Liver (tissue), 3 donors: Measurements from ENCODE around the gene USF2.

Source experiments
- ATF3 ChIP-seq: IDR thresholded peaks from 2 replicates; pipeline ENCODE4 v1.6.1; 2016; ENCODE audit warnings: antibody characterized with exemption
- CTCF ChIP-seq: fragments of 150-350 bp; IDR thresholded peaks from 2 replicates; pipeline ENCODE4 v1.5.1; 2017; ENCODE audit warnings: improper control_type of control experiment, low read depth, low read length; ENCODE audit not compliant: missing input control
- EGR1 ChIP-seq, 2 donors: IDR thresholded peaks; 2 replicates each; pipeline ENCODE4 v1.6.1; 2016 to 2018; ENCODE audit warnings: antibody characterized with exemption in 2 of 2, low read depth in 2 of 2
- FOXA1 ChIP-seq: IDR thresholded peaks from 2 replicates; pipeline ENCODE4 v1.6.1; 2016; ENCODE audit warnings: antibody characterized with exemption
- HNF4G ChIP-seq: IDR thresholded peaks from 2 replicates; pipeline ENCODE4 v1.6.1; 2016; ENCODE audit warnings: antibody characterized with exemption
- MAX ChIP-seq: IDR thresholded peaks from 2 replicates; pipeline ENCODE4 v1.6.1; 2016; ENCODE audit warnings: antibody characterized with exemption
- NR2F2 ChIP-seq: IDR thresholded peaks from 2 replicates; pipeline ENCODE4 v1.6.1; 2016; ENCODE audit warnings: antibody characterized with exemption
- REST ChIP-seq: IDR thresholded peaks from 2 replicates; pipeline ENCODE4 v1.6.1; 2016; ENCODE audit warnings: antibody characterized with exemption, mild to moderate bottlenecking
- SP1 ChIP-seq: IDR thresholded peaks from 2 replicates; pipeline ENCODE4 v1.6.1; 2018; ENCODE audit warnings: antibody characterized with exemption, mild to moderate bottlenecking
- TAF1 ChIP-seq: conservative IDR thresholded peaks from 2 replicates; pipeline ENCODE4 v1.6.1; 2016; ENCODE audit warnings: antibody characterized with exemption, mild to moderate bottlenecking
- YY1 ChIP-seq: IDR thresholded peaks from 2 replicates; pipeline ENCODE4 v1.6.1; 2016; ENCODE audit warnings: antibody characterized with exemption, mild to moderate bottlenecking
- donor health status: healthy.
- donor health status: healthy.

- no peak for TF ChIP-seq CTCF
- no peak for TF ChIP-seq TAF1
- TF ChIP-seq MAX, result no peak
- no peak for TF ChIP-seq REST
- TF ChIP-seq NR2F2, result no peak
- TF ChIP-seq YY1, result no peak
- TF ChIP-seq FOXA1, result no peak
- TF ChIP-seq SP1, result no peak
- TF ChIP-seq EGR1 (IDR thresholded peaks at IDR 0.05; ENCODE audit: low read depth in 2 of 2), result no peak
- TF ChIP-seq ATF3, result no peak
- TF ChIP-seq HNF4G, result no peak
These were observed 53.3 kb downstream of the USF2 start for GRCh38 chr19:35322014-35322413.
